ENCODE results near the gene KLHL3. TPM values are rescaled to one million over a fixed set of nuclear protein-coding genes. Genes with fewer than 3 reads are reported as not detected.
A peak's percentile ranks its signal among the peaks of the same experiment; 100 is the strongest.
"Not testable (repeated sequence)": the region's sequence is repeated elsewhere in the genome, so short reads cannot be mapped to it uniquely, and the experiment has no call there.

KLHL3 gene
- 10 to 100 TPM; 39.6 to 57.7 (median 41.0) TPM for total RNA-seq
- polyA plus RNA-seq, result 13.1 TPM
- long read RNA-seq, donor 1, full-length matches to known transcripts, result 17 of 45 reads
- long read RNA-seq, donor 1, partial matches to known transcripts, result 4 of 45 reads
- long read RNA-seq, donor 1, other reads (novel, unspliced or antisense), result 24 of 45 reads
- long read RNA-seq, donor 2, full-length matches to known transcripts, result 1 of 8 reads
- long read RNA-seq, donor 2, partial matches to known transcripts, result 1 of 8 reads
- long read RNA-seq, donor 2, other reads (novel, unspliced or antisense), result 6 of 8 reads
- long read RNA-seq, donor 3, full-length matches to known transcripts, result 37 of 94 reads
- long read RNA-seq, donor 3, partial matches to known transcripts, result 8 of 94 reads
- long read RNA-seq, donor 3, other reads (novel, unspliced or antisense), result 49 of 94 reads
- long read RNA-seq, donor 4, full-length matches to known transcripts, result 4 of 8 reads
- long read RNA-seq, donor 4, partial matches to known transcripts, result 0 of 8 reads
- long read RNA-seq, donor 4, other reads (novel, unspliced or antisense), result 4 of 8 reads

- Histone ChIP-seq H3K4me1 (ENCODE audit: control insufficient read depth, insufficient read depth, low read length) (peaks cover 13% of the 10 kb centered on the region), H3K4me3 (ENCODE audit: low read length) (peak within 1 kb of the TSS; percentile 45), H3K27ac (ENCODE audit: low read length) (peak within 1 kb of the TSS; percentile 47), H3K9me3 (ENCODE audit: control insufficient read depth, low read length) (no peaks in the 10 kb centered on the region), H3K27me3 (ENCODE audit: control insufficient read depth, insufficient read depth) (no peaks in the 10 kb centered on the region)
- intact Hi-C loops (cut with DNase I), result loop anchor here in 1 of 4 donors (5.0 kb wide), 1 partner anchor 108 kb away; no protein-coding TSS in a partner anchor
- under 1% methylated on average over 12 of the region's 12 CpGs for WGBS
- peak; percentile 27 to 73 (median 63) for DNase-seq
- peak; percentile 68 to 72 for ATAC-seq
Observed at GRCh38 chr5:137735555-137736284, at the start of gene KLHL3. TSS of gene KLHL3 (minus strand) at chr5:137736089. CDS start at chr5:137735646, 443 bp downstream.

GRCh38 chr5:137782984-137783536, 47.2 kb upstream of the KLHL3 start:
- H3K4me1 ChIP-seq (ENCODE audit: control insufficient read depth, insufficient read depth, low read length), result no peaks in the 10 kb centered on the region
- DNase-seq, result peak in 1 of 3 donors; percentile 22
- H3K27me3 ChIP-seq (ENCODE audit: control insufficient read depth, insufficient read depth), result no peaks in the 10 kb centered on the region
- H3K27ac ChIP-seq (ENCODE audit: low read length), result no peak overlapping the region
- intact Hi-C loops (cut with DNase I), result loop anchor here in 1 of 4 donors (5.0 kb wide), 1 partner anchor 39 kb away; no protein-coding TSS in a partner anchor
- ATAC-seq, result no peak
- H3K9me3 ChIP-seq (ENCODE audit: control insufficient read depth, low read length), result no peaks in the 10 kb centered on the region
- no peak overlapping the region for H3K4me3 ChIP-seq (ENCODE audit: low read length)
- WGBS, result 66% methylated on average over 4 of the region's 4 CpGs

- Histone ChIP-seq H3K4me1 (ENCODE audit: control insufficient read depth, insufficient read depth, low read length) (no peaks in the 10 kb centered on the region), H3K27ac (ENCODE audit: low read length) (no peak overlapping the region), H3K4me3 (ENCODE audit: low read length) (no peak overlapping the region), H3K27me3 (ENCODE audit: control insufficient read depth, insufficient read depth) (no peaks in the 10 kb centered on the region), H3K9me3 (ENCODE audit: control insufficient read depth, low read length) (no peaks in the 10 kb centered on the region)
- DNase-seq (no peak), ATAC-seq (no peak)
- WGBS, result 97% methylated on average over 2 of the region's 2 CpGs
- intact Hi-C loops (cut with DNase I), result loop anchor here in 1 of 4 donors (5.0 kb wide), 1 partner anchor 40 kb away; no protein-coding TSS in a partner anchor
Observed at GRCh38 chr5:137782055-137782454, 46.2 kb upstream of the KLHL3 start.

GRCh38 chr5:137778772-137779564, 43.1 kb upstream of the KLHL3 start:
- H3K27me3 ChIP-seq (ENCODE audit: control insufficient read depth, insufficient read depth), result no peaks in the 10 kb centered on the region
- intact Hi-C loops (cut with DNase I), result loop anchor here in 1 of 4 donors (10.0 kb wide), 1 partner anchor 356 kb away; the partner anchor contains the start of gene NME5

GRCh38 chr5:137767937-137768336, 32.0 kb upstream of the KLHL3 start:
- WGBS, result 93% methylated on average over 5 of the region's 5 CpGs

More at GRCh38 chr5:137778772-137779564, 43.1 kb upstream of the KLHL3 start:
- no peak for DNase-seq
- Histone ChIP-seq H3K27ac (ENCODE audit: low read length) (no peak overlapping the region), H3K9me3 (ENCODE audit: control insufficient read depth, low read length) (no peaks in the 10 kb centered on the region), H3K4me1 (ENCODE audit: control insufficient read depth, insufficient read depth, low read length) (no peaks in the 10 kb centered on the region), H3K4me3 (ENCODE audit: low read length) (no peak overlapping the region)
- WGBS, result 51% methylated on average over 2 of the region's 2 CpGs
- no peak for ATAC-seq

GRCh38 chr5:137761566-137761965, 25.7 kb upstream of the KLHL3 start:
- no peaks in the 10 kb centered on the region for H3K9me3 ChIP-seq (ENCODE audit: control insufficient read depth, low read length)
- no peak overlapping the region for H3K27ac ChIP-seq (ENCODE audit: low read length)
- no peaks in the 10 kb centered on the region for H3K27me3 ChIP-seq (ENCODE audit: control insufficient read depth, insufficient read depth)
- 87% methylated on average over 3 of the region's 3 CpGs for WGBS
- intact Hi-C loops (cut with DNase I), result loop anchor here in 1 of 4 donors (10.0 kb wide), 1 partner anchor 373 kb away; the partner anchor contains the start of gene NME5
- H3K4me1 ChIP-seq (ENCODE audit: control insufficient read depth, insufficient read depth, low read length), result no peaks in the 10 kb centered on the region
- DNase-seq, result no peak
- no peak for ATAC-seq
- no peak overlapping the region for H3K4me3 ChIP-seq (ENCODE audit: low read length)

More at GRCh38 chr5:137767937-137768336, 32.0 kb upstream of the KLHL3 start:
- not testable (repeated sequence) for ATAC-seq; H3K4me3 ChIP-seq (ENCODE audit: low read length); DNase-seq; H3K9me3 ChIP-seq (ENCODE audit: control insufficient read depth, low read length); H3K4me1 ChIP-seq (ENCODE audit: control insufficient read depth, insufficient read depth, low read length); H3K27me3 ChIP-seq (ENCODE audit: control insufficient read depth, insufficient read depth); H3K27ac ChIP-seq (ENCODE audit: low read length)
- intact Hi-C loops (cut with DNase I), result loop anchor here in 1 of 4 donors (10.0 kb wide), 1 partner anchor 367 kb away; the partner anchor contains the start of gene NME5

GRCh38 chr5:137760719-137761516, 25.0 kb upstream of the KLHL3 start:
- intact Hi-C loops (cut with DNase I), result loop anchor here in 1 of 4 donors (10.0 kb wide), 1 partner anchor 374 kb away; the partner anchor contains the start of gene NME5
- no peak for DNase-seq
- Histone ChIP-seq H3K9me3 (ENCODE audit: control insufficient read depth, low read length) (no peaks in the 10 kb centered on the region), H3K27me3 (ENCODE audit: control insufficient read depth, insufficient read depth) (no peaks in the 10 kb centered on the region), H3K4me3 (ENCODE audit: low read length) (no peak overlapping the region), H3K27ac (ENCODE audit: low read length) (no peak overlapping the region), H3K4me1 (ENCODE audit: control insufficient read depth, insufficient read depth, low read length) (no peaks in the 10 kb centered on the region)
- no peak for ATAC-seq
- 88% methylated on average over 7 of the region's 7 CpGs for WGBS

GRCh38 chr5:137760294-137760693, 24.4 kb upstream of the KLHL3 start:
- H3K27me3 ChIP-seq (ENCODE audit: control insufficient read depth, insufficient read depth), result no peaks in the 10 kb centered on the region
- no peak for ATAC-seq

GRCh38 chr5:137758715-137759306, 22.9 kb upstream of the KLHL3 start:
- Histone ChIP-seq H3K4me1 (ENCODE audit: control insufficient read depth, insufficient read depth, low read length) (no peaks in the 10 kb centered on the region), H3K9me3 (ENCODE audit: control insufficient read depth, low read length) (no peaks in the 10 kb centered on the region), H3K27me3 (ENCODE audit: control insufficient read depth, insufficient read depth) (no peaks in the 10 kb centered on the region), H3K4me3 (ENCODE audit: low read length) (no peak overlapping the region), H3K27ac (ENCODE audit: low read length) (no peak overlapping the region)
- intact Hi-C loops (cut with DNase I), result no loop called here
- WGBS, result 78% methylated on average over 6 of the region's 6 CpGs
- DNase-seq, result no peak
- no peak for ATAC-seq

More at GRCh38 chr5:137760294-137760693, 24.4 kb upstream of the KLHL3 start:
- WGBS, result 97% methylated on average over 4 of the region's 4 CpGs
- no peak overlapping the region for H3K4me3 ChIP-seq (ENCODE audit: low read length)
- intact Hi-C loops (cut with DNase I), result loop anchor here in 1 of 4 donors (10.0 kb wide), 1 partner anchor 375 kb away; the partner anchor contains the start of gene NME5
- H3K4me1 ChIP-seq (ENCODE audit: control insufficient read depth, insufficient read depth, low read length), result no peaks in the 10 kb centered on the region
- no peak for DNase-seq
- no peaks in the 10 kb centered on the region for H3K9me3 ChIP-seq (ENCODE audit: control insufficient read depth, low read length)
- H3K27ac ChIP-seq (ENCODE audit: low read length), result no peak overlapping the region

All from right cardiac atrium (tissue), 5 donors.